Ishikawa (cell line): ENCODE data around the gene IL26.

Source experiments
- CEBPB ChIP-seq: IDR thresholded peaks from 2 replicates; pipeline ENCODE4 v1.6.1; 2012
- CREB1 ChIP-seq: IDR thresholded peaks from 2 replicates; pipeline ENCODE4 v1.6.1; 2012; ENCODE audit warnings: low read depth
- EGR1 ChIP-seq: IDR thresholded peaks from 2 replicates; pipeline ENCODE4 v1.6.1; 2012
- EP300 ChIP-seq: IDR thresholded peaks from 2 replicates; pipeline ENCODE4 v1.6.1; 2012; ENCODE audit warnings: borderline replicate concordance
- FOXM1 ChIP-seq: IDR thresholded peaks from 2 replicates; pipeline ENCODE4 v1.6.1; 2012; ENCODE audit warnings: low read depth, borderline replicate concordance
- NFIC ChIP-seq: IDR thresholded peaks from 2 replicates; pipeline ENCODE4 v1.6.1; 2012
- RAD21 ChIP-seq: IDR thresholded peaks from 2 replicates; pipeline ENCODE4 v1.6.1; 2012; ENCODE audit warnings: low read depth
- TAF1 ChIP-seq: IDR thresholded peaks from 2 replicates; pipeline ENCODE4 v1.6.1; 2012; ENCODE audit warnings: low read depth, mild to moderate bottlenecking
- TCF12 ChIP-seq: IDR thresholded peaks from 2 replicates; pipeline ENCODE4 v1.6.1; 2012; ENCODE audit warnings: low read depth
- TEAD4 ChIP-seq: IDR thresholded peaks from 2 replicates; pipeline ENCODE4 v1.6.1; 2012
- YY1 ChIP-seq: IDR thresholded peaks from 2 replicates; pipeline ENCODE4 v1.6.1; 2012; ENCODE audit warnings: low read depth
- ZBTB7A ChIP-seq: IDR thresholded peaks from 2 replicates; pipeline ENCODE4 v1.6.1; 2012; ENCODE audit warnings: low read depth
- TF ChIP-seq, protein P1 (sequence below): IDR thresholded peaks from 2 replicates; pipeline ENCODE4 v1.6.1; 2012
- TF ChIP-seq, protein P2 (sequence below): IDR thresholded peaks from 2 replicates; pipeline ENCODE4 v1.6.1; 2012
- TF ChIP-seq, protein P3 (sequence below): IDR thresholded peaks from 2 replicates; pipeline ENCODE4 v1.6.1; 2012; ENCODE audit warnings: low read depth, mild to moderate bottlenecking

Gene IL26

GRCh38 chr12:68233498-68233897 lies 7.9 kb upstream of the IL26 start:
- TF ChIP-seq FOXM1, result no peak
- no peak for TF ChIP-seq EP300
- no peak for TF ChIP-seq YY1
- TF ChIP-seq RAD21, result no peak
- TF ChIP-seq TAF1, result no peak
- TF ChIP-seq ZBTB7A, result no peak
- no peak for TF ChIP-seq NFIC
- TF ChIP-seq, protein P1, sequence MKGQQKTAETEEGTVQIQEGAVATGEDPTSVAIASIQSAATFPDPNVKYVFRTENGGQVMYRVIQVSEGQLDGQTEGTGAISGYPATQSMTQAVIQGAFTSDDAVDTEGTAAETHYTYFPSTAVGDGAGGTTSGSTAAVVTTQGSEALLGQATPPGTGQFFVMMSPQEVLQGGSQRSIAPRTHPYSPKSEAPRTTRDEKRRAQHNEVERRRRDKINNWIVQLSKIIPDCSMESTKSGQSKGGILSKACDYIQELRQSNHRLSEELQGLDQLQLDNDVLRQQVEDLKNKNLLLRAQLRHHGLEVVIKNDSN, result no peak
- TF ChIP-seq TCF12, result no peak
- TF ChIP-seq, protein P2, sequence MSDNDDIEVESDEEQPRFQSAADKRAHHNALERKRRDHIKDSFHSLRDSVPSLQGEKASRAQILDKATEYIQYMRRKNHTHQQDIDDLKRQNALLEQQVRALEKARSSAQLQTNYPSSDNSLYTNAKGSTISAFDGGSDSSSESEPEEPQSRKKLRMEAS, result no peak
- TF ChIP-seq EGR1, result no peak
- TF ChIP-seq, protein P3, sequence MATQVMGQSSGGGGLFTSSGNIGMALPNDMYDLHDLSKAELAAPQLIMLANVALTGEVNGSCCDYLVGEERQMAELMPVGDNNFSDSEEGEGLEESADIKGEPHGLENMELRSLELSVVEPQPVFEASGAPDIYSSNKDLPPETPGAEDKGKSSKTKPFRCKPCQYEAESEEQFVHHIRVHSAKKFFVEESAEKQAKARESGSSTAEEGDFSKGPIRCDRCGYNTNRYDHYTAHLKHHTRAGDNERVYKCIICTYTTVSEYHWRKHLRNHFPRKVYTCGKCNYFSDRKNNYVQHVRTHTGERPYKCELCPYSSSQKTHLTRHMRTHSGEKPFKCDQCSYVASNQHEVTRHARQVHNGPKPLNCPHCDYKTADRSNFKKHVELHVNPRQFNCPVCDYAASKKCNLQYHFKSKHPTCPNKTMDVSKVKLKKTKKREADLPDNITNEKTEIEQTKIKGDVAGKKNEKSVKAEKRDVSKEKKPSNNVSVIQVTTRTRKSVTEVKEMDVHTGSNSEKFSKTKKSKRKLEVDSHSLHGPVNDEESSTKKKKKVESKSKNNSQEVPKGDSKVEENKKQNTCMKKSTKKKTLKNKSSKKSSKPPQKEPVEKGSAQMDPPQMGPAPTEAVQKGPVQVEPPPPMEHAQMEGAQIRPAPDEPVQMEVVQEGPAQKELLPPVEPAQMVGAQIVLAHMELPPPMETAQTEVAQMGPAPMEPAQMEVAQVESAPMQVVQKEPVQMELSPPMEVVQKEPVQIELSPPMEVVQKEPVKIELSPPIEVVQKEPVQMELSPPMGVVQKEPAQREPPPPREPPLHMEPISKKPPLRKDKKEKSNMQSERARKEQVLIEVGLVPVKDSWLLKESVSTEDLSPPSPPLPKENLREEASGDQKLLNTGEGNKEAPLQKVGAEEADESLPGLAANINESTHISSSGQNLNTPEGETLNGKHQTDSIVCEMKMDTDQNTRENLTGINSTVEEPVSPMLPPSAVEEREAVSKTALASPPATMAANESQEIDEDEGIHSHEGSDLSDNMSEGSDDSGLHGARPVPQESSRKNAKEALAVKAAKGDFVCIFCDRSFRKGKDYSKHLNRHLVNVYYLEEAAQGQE, result no peak
- no peak for TF ChIP-seq TEAD4
- no peak for TF ChIP-seq CEBPB
- TF ChIP-seq CREB1, result no peak

GRCh38 chr12:68231691-68232090 lies 6.1 kb upstream of the IL26 start:
- TF ChIP-seq, protein P3, result no peak
- TF ChIP-seq, protein P2, result no peak
- TF ChIP-seq YY1 (no peak), RAD21 (no peak), FOXM1 (no peak), CREB1 (no peak), NFIC (no peak), TAF1 (no peak), EGR1 (no peak), ZBTB7A (no peak), CEBPB (no peak), TCF12 (no peak), TEAD4 (no peak), EP300 (no peak)
- TF ChIP-seq, protein P1, result no peak

- TF ChIP-seq EP300, result no peak
- no peak for TF ChIP-seq EGR1
- no peak for TF ChIP-seq CEBPB
- TF ChIP-seq CREB1, result no peak
- no peak for TF ChIP-seq FOXM1
- no peak for TF ChIP-seq TAF1
- TF ChIP-seq TEAD4, result no peak
- TF ChIP-seq ZBTB7A, result no peak
- no peak for TF ChIP-seq RAD21
- TF ChIP-seq, protein P2, result no peak
- TF ChIP-seq YY1, result no peak
- TF ChIP-seq, protein P3, result no peak
- no peak for TF ChIP-seq NFIC
- TF ChIP-seq TCF12, result no peak
- TF ChIP-seq, protein P1, result no peak
These were observed 5.6 kb upstream of the IL26 start for GRCh38 chr12:68231229-68231628.

- TF ChIP-seq YY1, result no peak
- TF ChIP-seq RAD21, result no peak
- no peak for TF ChIP-seq FOXM1
- TF ChIP-seq, protein P2, result no peak
- TF ChIP-seq CREB1, result no peak
- TF ChIP-seq, protein P1, result no peak
- TF ChIP-seq ZBTB7A, result no peak
- no peak for TF ChIP-seq TCF12
- no peak for TF ChIP-seq EP300
- no peak for TF ChIP-seq EGR1
- TF ChIP-seq TEAD4, result no peak
- TF ChIP-seq TAF1, result no peak
These were observed 4.3 kb upstream of the IL26 start for GRCh38 chr12:68229956-68230355.
